Stomach smooth muscle (tissue), 2 donors: ENCODE measurements around the gene UNKL.

Source experiments
- H3K27ac ChIP-seq: one replicate; pipeline ENCODE4 v1.7.0; 2013; ENCODE audit warnings: mild to moderate bottlenecking, low read length, inconsistent platforms
- H3K27me3 ChIP-seq, 2 donors: one replicate each; pipeline ENCODE4 v1.7.0; 2013; ENCODE audit warnings: low read length in 2 of 2; ENCODE audit not compliant: insufficient read depth in 2 of 2, control insufficient read depth in 1 of 2
- H3K36me3 ChIP-seq, 2 donors: one replicate each; pipeline ENCODE4 v1.7.0; 2013; ENCODE audit warnings: low read length in 2 of 2; ENCODE audit not compliant: control insufficient read depth in 2 of 2, insufficient read depth in 2 of 2
- H3K4me1 ChIP-seq: one replicate; pipeline ENCODE4 v1.7.0; 2013; ENCODE audit warnings: low read length; ENCODE audit not compliant: control insufficient read depth, insufficient read depth
- H3K4me3 ChIP-seq, 2 donors: one replicate each; pipeline ENCODE4 v1.7.0; 2013; ENCODE audit warnings: low read length in 2 of 2
- H3K9ac ChIP-seq, 2 donors: one replicate each; pipeline ENCODE4 v1.7.0; 2013; ENCODE audit warnings: low read length in 2 of 2, mild to moderate bottlenecking in 1 of 2
- H3K9me3 ChIP-seq, 2 donors: one replicate each; pipeline ENCODE4 v1.7.0; 2013; ENCODE audit warnings: low read length in 2 of 2; ENCODE audit not compliant: control insufficient read depth in 2 of 2
- donor health status: healthy.
- donor health status: Pancreatic carcinoma.

Gene UNKL

GRCh38 chr16:1348441-1348840 lies 66.1 kb downstream of the UNKL start:
- H3K9ac ChIP-seq, result no peak overlapping the region
- H3K9me3 ChIP-seq, result no peaks in the 10 kb centered on the region
- H3K27ac ChIP-seq, result no peak overlapping the region
- no peak overlapping the region for H3K4me3 ChIP-seq
- H3K27me3 ChIP-seq, result no peaks in the 10 kb centered on the region
- peaks cover 26% of the 10 kb centered on the region for H3K4me1 ChIP-seq
- H3K36me3 ChIP-seq, result peaks cover 3 to 10% of the 10 kb centered on the region in 2 donors

DNA sequence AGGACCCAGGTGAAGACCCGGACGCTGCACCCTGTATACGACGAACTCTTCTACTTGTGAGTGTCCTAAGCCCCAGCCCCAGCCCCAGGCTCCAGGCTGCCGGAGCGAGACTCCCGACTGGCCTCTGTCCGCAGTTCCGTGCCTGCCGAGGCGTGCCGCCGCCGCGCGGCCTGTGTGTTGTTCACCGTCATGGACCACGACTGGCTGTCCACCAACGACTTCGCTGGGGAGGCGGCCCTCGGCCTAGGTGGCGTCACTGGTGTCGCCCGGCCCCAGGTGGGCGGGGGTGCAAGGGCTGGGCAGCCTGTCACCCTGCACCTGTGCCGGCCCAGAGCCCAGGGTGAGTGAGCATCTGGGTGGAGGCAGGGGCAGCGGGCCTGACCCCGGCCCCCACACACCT lies 66.5 kb downstream of the UNKL start:
- no peaks in the 10 kb centered on the region for H3K9me3 ChIP-seq
- no peak overlapping the region for H3K27ac ChIP-seq
- no peak overlapping the region for H3K9ac ChIP-seq
- peaks cover 25% of the 10 kb centered on the region for H3K4me1 ChIP-seq
- peaks cover 3 to 10% of the 10 kb centered on the region in 2 donors for H3K36me3 ChIP-seq
- H3K27me3 ChIP-seq, result no peaks in the 10 kb centered on the region
- no peak overlapping the region for H3K4me3 ChIP-seq

- H3K9me3 ChIP-seq, result no peaks in the 10 kb centered on the region
- H3K4me3 ChIP-seq, result no peak overlapping the region
- peaks cover 0 to 2% of the 10 kb centered on the region in 2 donors for H3K27me3 ChIP-seq
- peaks cover 3 to 10% of the 10 kb centered on the region in 2 donors for H3K36me3 ChIP-seq
- H3K27ac ChIP-seq, result no peak overlapping the region
- H3K4me1 ChIP-seq, result peaks cover 24% of the 10 kb centered on the region
- H3K9ac ChIP-seq, result no peak overlapping the region
Observed at GRCh38 chr16:1347286-1347855, 67.1 kb downstream of the UNKL start.

DNA sequence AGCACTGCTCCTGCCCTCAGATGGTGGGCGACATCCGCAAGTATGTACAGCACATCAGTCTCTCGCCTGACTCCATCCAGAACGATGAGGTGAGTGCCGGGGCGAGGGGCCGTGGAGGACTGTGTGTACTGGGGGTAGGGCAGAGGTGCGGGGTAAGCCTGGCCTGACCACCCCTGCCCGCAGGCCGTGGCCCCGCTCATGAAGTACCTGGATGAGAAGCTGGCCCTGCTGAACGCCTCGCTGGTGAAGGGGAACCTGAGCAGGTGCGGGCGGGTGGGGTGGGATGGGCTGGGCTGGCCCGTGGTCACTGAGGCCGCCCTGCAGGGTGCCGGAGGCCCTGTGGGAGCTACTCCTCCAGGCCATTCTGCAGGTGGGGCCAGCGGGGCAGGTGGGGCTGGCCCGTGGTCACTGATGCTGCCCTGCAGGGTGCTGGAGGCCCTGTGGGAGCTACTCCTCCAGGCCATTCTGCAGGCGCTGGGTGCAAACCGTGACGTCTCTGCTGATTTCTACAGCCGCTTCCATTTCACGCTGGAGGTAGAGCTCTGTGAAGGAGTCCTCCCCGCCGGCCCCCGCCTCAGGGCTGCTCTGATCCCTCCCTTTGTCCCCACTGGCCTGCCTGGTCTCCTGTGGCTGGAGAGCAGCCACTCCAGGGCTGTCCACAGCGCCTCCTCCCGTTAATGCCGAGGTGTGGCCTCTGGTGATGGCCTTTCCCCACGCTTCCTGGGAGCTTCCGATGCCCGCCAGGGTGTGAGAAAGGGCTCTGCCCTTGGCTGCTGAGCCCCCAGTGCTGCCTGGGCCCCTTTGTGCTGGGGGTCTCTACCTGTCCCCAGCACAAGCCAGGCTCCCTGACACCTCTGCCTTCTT lies 67.8 kb downstream of the UNKL start:
- Histone ChIP-seq H3K36me3 (peaks cover 3 to 10% of the 10 kb centered on the region in 2 donors), H3K4me3 (no peak overlapping the region), H3K9me3 (no peaks in the 10 kb centered on the region), H3K9ac (no peak overlapping the region), H3K27me3 (peaks cover 0 to 2% of the 10 kb centered on the region in 2 donors), H3K4me1 (peaks cover 25% of the 10 kb centered on the region), H3K27ac (no peak overlapping the region)

- H3K9ac ChIP-seq, result no peak overlapping the region
- H3K36me3 ChIP-seq, result peaks cover 3 to 10% of the 10 kb centered on the region in 2 donors
- no peaks in the 10 kb centered on the region for H3K9me3 ChIP-seq
- peaks cover 18% of the 10 kb centered on the region for H3K4me1 ChIP-seq
- H3K27me3 ChIP-seq, result peaks cover 0 to 2% of the 10 kb centered on the region in 2 donors
- no peak overlapping the region for H3K4me3 ChIP-seq
- H3K27ac ChIP-seq, result no peak overlapping the region
Observed at GRCh38 chr16:1345651-1346421, 68.7 kb downstream of the UNKL start.

GRCh38 chr16:1345087-1345486 lies 69.4 kb downstream of the UNKL start:
- H3K4me3 ChIP-seq, result no peak overlapping the region
- peaks cover 0 to 2% of the 10 kb centered on the region in 2 donors for H3K27me3 ChIP-seq
- H3K4me1 ChIP-seq, result peaks cover 11% of the 10 kb centered on the region
- H3K36me3 ChIP-seq, result peaks cover under 1 to 8% of the 10 kb centered on the region in 2 donors
- no peaks in the 10 kb centered on the region for H3K9me3 ChIP-seq
- no peak overlapping the region for H3K27ac ChIP-seq
- no peak overlapping the region for H3K9ac ChIP-seq

DNA sequence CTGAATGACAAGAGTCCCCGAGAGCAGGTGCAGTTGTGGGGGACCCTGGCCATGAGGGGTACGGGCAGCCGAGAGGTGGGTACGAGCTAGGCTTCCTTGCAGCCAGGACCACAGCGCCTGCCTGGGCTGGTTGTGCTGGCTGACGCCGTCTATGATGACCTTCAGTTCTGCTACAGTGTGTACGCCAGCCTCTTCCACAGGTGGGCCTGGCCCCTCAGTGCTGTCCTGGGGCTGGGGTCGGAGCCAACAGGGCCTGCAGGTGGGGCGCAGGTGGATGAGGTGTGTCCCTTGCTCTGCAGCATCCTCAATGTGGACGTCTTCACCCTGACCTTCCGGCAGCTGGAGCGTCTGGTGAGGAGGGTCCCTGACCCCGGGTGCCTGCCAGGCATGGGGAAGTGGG lies 70.0 kb downstream of the UNKL start:
- H3K36me3 ChIP-seq, result peaks cover 0 to 6% of the 10 kb centered on the region in 2 donors
- H3K9ac ChIP-seq, result no peak overlapping the region

GRCh38 chr16:1343428-1344242 lies 70.9 kb downstream of the UNKL start:
- Histone ChIP-seq H3K9ac (no peak overlapping the region), H3K4me1 (peaks cover 11% of the 10 kb centered on the region), H3K36me3 (no peaks in the 10 kb centered on the region), H3K27ac (no peak overlapping the region), H3K9me3 (no peaks in the 10 kb centered on the region), H3K4me3 (no peak overlapping the region), H3K27me3 (peaks cover 0 to 2% of the 10 kb centered on the region in 2 donors)

More for the DNA sequence above, 70.0 kb downstream of the UNKL start:
- peaks cover 0 to 2% of the 10 kb centered on the region in 2 donors for H3K27me3 ChIP-seq
- H3K4me1 ChIP-seq, result peaks cover 11% of the 10 kb centered on the region
- no peak overlapping the region for H3K4me3 ChIP-seq
- no peaks in the 10 kb centered on the region for H3K9me3 ChIP-seq
- no peak overlapping the region for H3K27ac ChIP-seq

DNA sequence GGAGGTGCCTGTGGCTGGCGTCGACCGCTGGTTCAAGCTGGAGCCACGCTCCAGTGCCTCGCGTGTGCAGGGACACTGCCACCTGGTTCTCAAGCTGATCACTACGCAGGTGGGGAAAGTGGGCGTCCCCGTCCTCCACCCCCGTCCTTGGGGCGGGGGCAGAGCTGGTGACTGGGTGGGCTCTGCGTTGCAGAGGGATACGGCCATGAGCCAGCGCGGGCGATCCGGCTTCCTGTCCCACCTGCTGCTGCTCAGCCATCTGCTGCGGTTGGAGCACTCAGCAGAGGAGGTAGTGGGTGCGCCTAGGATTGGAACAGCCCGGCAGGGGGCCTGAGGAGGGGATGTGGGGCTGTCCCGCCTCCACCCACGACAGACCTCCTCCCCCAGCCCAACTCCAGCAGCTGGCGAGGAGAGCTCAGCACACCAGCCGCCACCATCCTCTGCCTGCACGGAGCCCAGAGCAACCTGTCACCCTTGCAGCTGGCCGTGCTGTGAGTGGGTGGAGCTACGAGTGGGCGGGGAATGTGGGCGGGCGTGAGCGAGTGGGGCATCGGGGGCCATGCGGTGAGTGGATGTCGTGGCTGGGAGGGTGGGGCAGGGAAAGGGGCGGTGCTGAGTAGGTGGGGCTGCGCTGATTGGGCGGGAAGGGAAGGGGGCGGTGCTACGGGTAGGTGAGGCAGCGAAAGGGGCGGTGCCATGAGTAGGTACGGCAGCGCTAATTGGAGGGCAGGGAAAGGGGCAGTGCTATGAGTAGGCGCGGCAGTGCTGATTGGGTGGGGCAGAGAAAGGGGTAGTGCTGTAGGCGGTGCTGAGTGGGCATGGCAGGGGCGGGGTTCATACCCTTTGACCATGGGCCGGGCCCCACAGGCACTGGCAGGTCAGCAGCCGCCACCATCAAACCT lies 71.7 kb downstream of the UNKL start:
- Histone ChIP-seq H3K4me3 (no peak overlapping the region), H3K36me3 (no peaks in the 10 kb centered on the region), H3K27me3 (peaks cover 0 to 2% of the 10 kb centered on the region in 2 donors), H3K4me1 (peaks cover 11% of the 10 kb centered on the region), H3K9me3 (no peaks in the 10 kb centered on the region), H3K9ac (no peak overlapping the region), H3K27ac (no peak overlapping the region)
